HepG2 (cell line): Measurements from ENCODE around the gene FAM24B.

Experiments used
- ZMYM4 ChIP-seq: sonication (generic); formaldehyde crosslinking; IDR thresholded peaks from 2 replicates; pipeline ENCODE4 v1.8.1; 2023; ENCODE audit warnings: mild to moderate bottlenecking, missing genetic modification reagents
- TF ChIP-seq, protein P1 (sequence below): sonication (generic); formaldehyde crosslinking; IDR thresholded peaks from 2 replicates; pipeline ENCODE4 v1.5.0; 2020; ENCODE audit warnings: mild to moderate bottlenecking, missing genetic modification reagents, moderate library complexity

DNA sequence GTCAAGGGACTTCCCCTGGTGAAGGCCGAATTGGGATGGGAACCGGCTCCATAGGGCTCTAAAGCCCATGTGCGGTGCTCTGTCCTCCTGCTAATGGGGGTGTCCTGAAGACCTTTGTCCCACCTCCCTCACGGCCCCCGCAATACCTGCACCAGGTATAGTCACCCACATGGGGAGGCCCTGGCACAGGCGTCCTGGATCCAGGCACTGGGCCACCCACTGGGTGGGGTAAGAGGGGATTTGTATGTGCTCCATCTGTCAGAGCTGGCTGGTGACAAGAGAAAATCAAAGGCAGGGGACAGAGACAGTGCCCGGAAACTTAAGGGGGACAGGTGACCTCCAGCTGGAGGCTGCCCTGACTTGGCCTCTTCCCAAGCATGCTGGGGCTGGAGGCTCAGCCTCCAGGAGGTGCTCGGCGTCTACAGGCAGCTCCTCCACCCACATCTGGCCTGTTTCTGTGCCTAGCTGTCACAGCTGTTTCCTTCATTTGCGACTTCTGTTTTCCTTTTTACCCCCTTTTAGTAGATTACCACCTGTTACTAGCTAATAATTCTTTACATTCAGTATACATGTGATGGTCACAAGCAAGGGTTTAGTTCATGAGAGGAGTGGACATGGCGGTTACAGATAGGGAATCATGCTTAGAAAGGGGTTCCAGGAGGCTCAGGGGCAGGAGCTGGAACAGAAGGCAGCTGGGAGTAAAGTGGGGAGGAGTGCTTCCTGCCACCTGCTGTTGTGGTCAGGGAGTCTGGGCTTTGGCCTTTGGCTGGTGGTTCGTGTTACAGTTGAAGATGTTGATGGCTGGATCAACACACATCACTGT, 31.4 kb downstream of the FAM24B start:
- TF ChIP-seq, protein P1, sequence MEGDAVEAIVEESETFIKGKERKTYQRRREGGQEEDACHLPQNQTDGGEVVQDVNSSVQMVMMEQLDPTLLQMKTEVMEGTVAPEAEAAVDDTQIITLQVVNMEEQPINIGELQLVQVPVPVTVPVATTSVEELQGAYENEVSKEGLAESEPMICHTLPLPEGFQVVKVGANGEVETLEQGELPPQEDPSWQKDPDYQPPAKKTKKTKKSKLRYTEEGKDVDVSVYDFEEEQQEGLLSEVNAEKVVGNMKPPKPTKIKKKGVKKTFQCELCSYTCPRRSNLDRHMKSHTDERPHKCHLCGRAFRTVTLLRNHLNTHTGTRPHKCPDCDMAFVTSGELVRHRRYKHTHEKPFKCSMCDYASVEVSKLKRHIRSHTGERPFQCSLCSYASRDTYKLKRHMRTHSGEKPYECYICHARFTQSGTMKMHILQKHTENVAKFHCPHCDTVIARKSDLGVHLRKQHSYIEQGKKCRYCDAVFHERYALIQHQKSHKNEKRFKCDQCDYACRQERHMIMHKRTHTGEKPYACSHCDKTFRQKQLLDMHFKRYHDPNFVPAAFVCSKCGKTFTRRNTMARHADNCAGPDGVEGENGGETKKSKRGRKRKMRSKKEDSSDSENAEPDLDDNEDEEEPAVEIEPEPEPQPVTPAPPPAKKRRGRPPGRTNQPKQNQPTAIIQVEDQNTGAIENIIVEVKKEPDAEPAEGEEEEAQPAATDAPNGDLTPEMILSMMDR: no peak
- no peak for TF ChIP-seq ZMYM4 (CRISPR knock-in tag)
